ENCODE measurements around the gene POLR2C. TPM values are rescaled to one million over a fixed set of nuclear protein-coding genes. Genes with fewer than 3 reads are reported as not detected.
"Not testable (repeated sequence)": the region's sequence is repeated elsewhere in the genome, so short reads cannot be mapped to it uniquely, and the experiment has no call there.

Gene POLR2C
- total RNA-seq, 1 donor from 2014 or later: 110 TPM

DNA sequence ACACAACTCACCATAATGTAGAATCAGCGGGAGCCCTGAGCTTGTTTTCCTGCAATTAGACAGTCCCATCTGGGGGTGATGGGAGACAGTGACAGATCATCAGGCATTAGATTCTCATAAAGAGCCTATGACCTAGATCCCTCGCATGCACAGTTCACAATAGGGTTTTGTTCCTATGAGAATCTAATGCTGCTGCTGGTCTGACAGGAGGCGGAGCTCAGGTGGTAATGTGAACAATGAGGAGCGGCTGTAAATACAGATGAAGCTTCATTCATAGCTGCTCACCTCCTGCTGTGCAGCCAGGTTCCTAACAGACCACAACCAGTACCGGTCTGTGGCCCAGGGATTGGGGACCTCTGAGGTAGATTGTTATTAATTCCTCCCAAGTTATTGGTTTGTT is 26.8 kb downstream of the POLR2C start:
- DNase-seq (ENCODE audit: low spot score in 2 of 2): no peak
- Histone ChIP-seq H3K4me3 (no peak overlapping the region), H3K27ac (no peak overlapping the region), H3K4me1 (peaks cover 7 to 27% of the 10 kb centered on the region in 2 donors), H3K36me3 (no peaks in the 10 kb centered on the region), H3K9me3 (no peaks in the 10 kb centered on the region), H3K27me3 (no peaks in the 10 kb centered on the region)
- TF ChIP-seq, protein P1, sequence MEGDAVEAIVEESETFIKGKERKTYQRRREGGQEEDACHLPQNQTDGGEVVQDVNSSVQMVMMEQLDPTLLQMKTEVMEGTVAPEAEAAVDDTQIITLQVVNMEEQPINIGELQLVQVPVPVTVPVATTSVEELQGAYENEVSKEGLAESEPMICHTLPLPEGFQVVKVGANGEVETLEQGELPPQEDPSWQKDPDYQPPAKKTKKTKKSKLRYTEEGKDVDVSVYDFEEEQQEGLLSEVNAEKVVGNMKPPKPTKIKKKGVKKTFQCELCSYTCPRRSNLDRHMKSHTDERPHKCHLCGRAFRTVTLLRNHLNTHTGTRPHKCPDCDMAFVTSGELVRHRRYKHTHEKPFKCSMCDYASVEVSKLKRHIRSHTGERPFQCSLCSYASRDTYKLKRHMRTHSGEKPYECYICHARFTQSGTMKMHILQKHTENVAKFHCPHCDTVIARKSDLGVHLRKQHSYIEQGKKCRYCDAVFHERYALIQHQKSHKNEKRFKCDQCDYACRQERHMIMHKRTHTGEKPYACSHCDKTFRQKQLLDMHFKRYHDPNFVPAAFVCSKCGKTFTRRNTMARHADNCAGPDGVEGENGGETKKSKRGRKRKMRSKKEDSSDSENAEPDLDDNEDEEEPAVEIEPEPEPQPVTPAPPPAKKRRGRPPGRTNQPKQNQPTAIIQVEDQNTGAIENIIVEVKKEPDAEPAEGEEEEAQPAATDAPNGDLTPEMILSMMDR (IDR thresholded peaks at IDR 0.05): no peak
- intact Hi-C loops (cut with DNase I): no loop called here

DNA sequence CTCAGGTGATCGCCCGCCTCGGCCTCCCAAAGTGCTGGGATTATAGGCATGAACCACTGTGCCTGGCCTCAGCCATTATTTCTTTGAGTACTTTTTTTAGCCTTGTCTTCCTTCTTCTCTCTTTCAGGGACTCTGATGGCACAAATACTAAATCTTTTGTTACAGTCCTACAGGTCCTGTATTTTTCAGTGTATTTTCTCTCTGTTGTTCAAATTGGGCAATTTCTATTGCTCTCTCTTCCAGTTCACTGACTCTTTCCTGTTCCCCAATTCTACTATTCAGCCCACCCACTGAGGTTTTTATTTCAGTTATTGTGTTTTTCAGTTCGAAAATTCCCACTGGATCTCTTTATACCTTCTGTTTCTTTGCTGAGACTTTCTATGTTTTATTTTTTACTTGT is 31.3 kb downstream of the POLR2C start:
- intact Hi-C loops (cut with DNase I): no loop called here
- no peak overlapping the region for H3K27ac ChIP-seq
- no peak for DNase-seq (ENCODE audit: low spot score in 2 of 2)
- H3K36me3 ChIP-seq: no peaks in the 10 kb centered on the region
- H3K27me3 ChIP-seq: no peaks in the 10 kb centered on the region
- no peaks in the 10 kb centered on the region for H3K9me3 ChIP-seq
- H3K4me1 ChIP-seq: no peaks in the 10 kb centered on the region
- no peak overlapping the region for H3K4me3 ChIP-seq
- TF ChIP-seq, protein P1 (IDR thresholded peaks at IDR 0.05): no peak

DNA sequence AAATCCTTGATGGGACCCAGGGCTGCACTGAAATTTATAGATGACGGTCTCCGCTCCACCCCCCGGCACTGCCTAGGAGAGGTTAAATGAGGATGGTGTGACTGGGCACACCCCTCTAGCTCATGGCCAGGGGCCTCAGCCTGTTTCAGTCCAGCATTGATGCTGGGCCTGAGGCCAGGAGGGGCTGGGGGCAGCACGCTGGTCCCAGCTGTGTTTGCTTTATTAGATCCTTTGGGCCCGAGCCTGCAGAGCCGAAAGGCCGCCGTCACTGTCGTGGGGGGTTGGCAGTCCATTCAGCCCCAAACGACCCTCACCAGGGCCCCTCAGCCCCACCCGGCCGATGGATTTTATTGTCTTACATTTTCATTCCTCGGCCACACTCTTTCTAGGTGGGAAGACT is 34.6 kb downstream of the POLR2C start:
- no peaks in the 10 kb centered on the region for H3K27me3 ChIP-seq
- intact Hi-C loops (cut with DNase I): no loop called here
- no peak for DNase-seq (ENCODE audit: low spot score in 2 of 2)
- H3K36me3 ChIP-seq: no peaks in the 10 kb centered on the region
- H3K27ac ChIP-seq: no peak overlapping the region
- H3K4me3 ChIP-seq: no peak overlapping the region
- no peaks in the 10 kb centered on the region for H3K9me3 ChIP-seq
- TF ChIP-seq, protein P1 (IDR thresholded peaks at IDR 0.05): no peak
- no peaks in the 10 kb centered on the region for H3K4me1 ChIP-seq

DNA sequence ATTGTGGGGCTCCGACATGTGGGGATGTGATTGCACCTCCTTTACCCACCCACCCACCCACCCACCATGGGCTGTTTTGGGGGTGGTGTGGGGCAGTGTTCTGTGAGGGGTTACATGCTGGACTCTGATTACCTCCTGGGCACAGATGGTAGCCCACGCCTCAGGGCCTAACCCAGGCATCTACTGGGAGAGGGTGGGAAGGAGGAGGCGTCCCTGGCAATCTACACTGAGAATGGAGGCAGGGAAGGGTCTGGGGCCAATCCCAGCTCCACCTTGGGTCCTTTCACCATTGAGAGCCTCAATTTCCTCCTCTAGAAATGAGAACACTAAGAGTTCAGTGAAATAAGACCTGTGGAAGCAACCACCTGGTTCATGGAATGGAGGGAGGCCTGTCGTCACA is 35.6 kb downstream of the POLR2C start:
- DNase-seq (ENCODE audit: low spot score in 2 of 2): no peak
- H3K9me3 ChIP-seq: no peaks in the 10 kb centered on the region
- TF ChIP-seq, protein P1 (IDR thresholded peaks at IDR 0.05): no peak
- no peak overlapping the region for H3K27ac ChIP-seq
- H3K4me3 ChIP-seq: no peak overlapping the region
- intact Hi-C loops (cut with DNase I): no loop called here
- H3K4me1 ChIP-seq: no peaks in the 10 kb centered on the region
- no peaks in the 10 kb centered on the region for H3K27me3 ChIP-seq
- H3K36me3 ChIP-seq: no peaks in the 10 kb centered on the region

DNA sequence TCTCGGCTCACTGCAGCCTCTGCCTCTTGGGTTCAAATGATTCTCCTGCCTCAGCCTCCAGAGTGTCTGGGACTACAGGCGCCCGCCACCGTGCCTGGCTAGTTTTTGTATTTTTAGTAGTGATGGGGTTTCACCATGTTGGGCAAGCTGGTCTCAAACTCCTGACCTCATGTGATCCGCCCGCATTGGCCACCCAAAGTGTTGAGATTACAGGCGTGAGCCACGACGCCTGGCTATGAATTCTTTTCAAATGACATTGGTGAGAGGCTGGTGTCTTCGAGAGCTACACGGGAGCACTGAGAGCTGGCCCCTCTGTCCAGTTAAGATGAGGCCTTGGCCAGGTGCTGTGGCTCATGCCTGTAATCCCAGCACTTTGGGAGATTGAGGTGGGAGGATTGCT is 37.5 kb downstream of the POLR2C start:
- H3K27me3 ChIP-seq; DNase-seq (ENCODE audit: low spot score in 2 of 2); H3K27ac ChIP-seq; H3K4me1 ChIP-seq; H3K4me3 ChIP-seq; H3K9me3 ChIP-seq; intact Hi-C loops (cut with DNase I); H3K36me3 ChIP-seq: not testable (repeated sequence)

DNA sequence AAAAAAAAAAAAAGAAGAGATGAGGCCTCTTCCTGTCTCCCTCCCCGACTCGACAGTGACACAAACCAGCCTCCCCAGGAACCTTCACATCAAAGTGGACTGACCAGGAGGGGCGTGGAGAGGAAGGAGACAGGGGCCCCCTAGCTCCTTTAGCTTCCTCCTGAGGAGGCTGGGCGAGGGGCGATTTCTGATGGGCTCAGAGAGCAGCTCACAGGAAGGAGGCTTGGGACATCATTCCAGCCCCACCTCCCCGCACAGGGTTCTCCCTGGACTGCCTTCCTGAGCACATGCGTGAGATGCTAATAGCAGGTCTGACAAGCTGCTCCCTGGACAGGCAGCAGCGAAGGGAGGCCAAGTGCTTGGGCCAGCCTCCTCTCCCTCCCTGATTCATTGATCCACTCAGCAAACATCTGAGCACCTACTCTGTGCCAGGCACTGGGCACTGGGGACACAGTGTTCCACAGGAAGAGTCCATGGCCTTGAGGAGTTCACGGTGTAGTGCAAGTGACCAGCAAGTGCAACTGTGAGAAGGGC is 38.2 kb downstream of the POLR2C start:
- DNase-seq (ENCODE audit: low spot score in 2 of 2): no peak
- Histone ChIP-seq H3K9me3 (no peaks in the 10 kb centered on the region), H3K27ac (no peak overlapping the region), H3K4me1 (no peaks in the 10 kb centered on the region), H3K36me3 (no peaks in the 10 kb centered on the region), H3K4me3 (no peak overlapping the region), H3K27me3 (no peaks in the 10 kb centered on the region)
- intact Hi-C loops (cut with DNase I): no loop called here
- TF ChIP-seq, protein P1 (IDR thresholded peaks at IDR 0.05): no peak
